Breast epithelium (tissue), 4 donors: Measurements from ENCODE around the gene NDST1. TPM values are rescaled to one million over a fixed set of nuclear protein-coding genes. Genes with fewer than 3 reads are reported as not detected.
A peak's percentile ranks its signal among the peaks of the same experiment; 100 is the strongest.

Experiments used
- DNase-seq, 2 donors: peaks; one replicate each; pipeline ENCODE4 v3.0.0-alpha.2; 2019; ENCODE audit warnings: low spot score in 2 of 2
- H3K27ac ChIP-seq, 2 donors: fragments of 200-600 bp; sonication (generic) in 1 of 2; one replicate each; pipeline ENCODE4 v1.5.1; 2016 to 2019; ENCODE audit warnings: mild to moderate bottlenecking in 1 of 2
- H3K27me3 ChIP-seq, 2 donors: fragments of 200-600 bp; sonication (generic) in 1 of 2; one replicate each; pipeline versions ENCODE4 v1.5.1 to v1.6.0; 2017 to 2019; ENCODE audit warnings: control low read depth in 1 of 2, mild to moderate bottlenecking in 1 of 2
- H3K36me3 ChIP-seq: fragments of 200-600 bp; one replicate; pipeline ENCODE4 v1.5.1; 2019
- H3K4me1 ChIP-seq, 2 donors: fragments of 200-600 bp; sonication (generic); one replicate each; pipeline ENCODE4 v1.5.1; 2016 to 2019; ENCODE audit warnings: control low read depth in 1 of 2
- H3K4me3 ChIP-seq, 3 donors: fragments of 200-600 bp; sonication (generic); 1 replicate in 2 of 3; 2 replicates in 1 of 3; pipeline ENCODE4 v1.5.1; 2016 to 2019; ENCODE audit warnings: mild to moderate bottlenecking in 3 of 3, moderate library complexity in 2 of 3
- H3K9me3 ChIP-seq, 2 donors: fragments of 200-600 bp; sonication (generic) in 1 of 2; one replicate each; pipeline ENCODE4 v1.5.1; 2016 to 2019; ENCODE audit warnings: control low read depth in 1 of 2
- CTCF ChIP-seq, 3 donors: fragments of 450-650 bp; IDR thresholded peaks; one replicate each; pipeline ENCODE4 v1.5.1; 2016 to 2017; ENCODE audit warnings: antibody characterized with exemption in 3 of 3, mild to moderate bottlenecking in 3 of 3, moderate library complexity in 3 of 3
- POLR2A ChIP-seq: fragments of 450-650 bp; IDR thresholded peaks from one replicate; pipeline ENCODE4 v1.6.1; 2016; ENCODE audit warnings: antibody characterized with exemption, mild to moderate bottlenecking, moderate library complexity
- POLR2AphosphoS5 ChIP-seq, 3 donors: sonication (generic); formaldehyde crosslinking; IDR thresholded peaks; one replicate each; pipeline ENCODE4 v1.6.1; 2017; ENCODE audit warnings: antibody characterized with exemption in 3 of 3
- intact Hi-C: fragments of 100-400 bp; cut with DNase I; formaldehyde crosslinking; loops from one replicate; pipeline ENCODE4 v1.15.1; 2023; ENCODE audit warnings: low total_unique reads
- total RNA-seq, 3 donors: library from RNA; depleted of rRNA; stranded (reverse); fragments of >200 nt; gene quantifications; one replicate each; pipeline ENCODE4 v1.1.0, GENCODE V29; 2016

The NDST1 gene
- total RNA-seq, 3 donors from 2014 or later = 46.7 to 92.3 (median 74.1) TPM

GRCh38 chr5:150560401-150561191, 52.7 kb downstream of the NDST1 start:
- Histone ChIP-seq H3K9me3 (no peaks in the 10 kb centered on the region), H3K27me3 (no peaks in the 10 kb centered on the region), H3K36me3 (no peaks in the 10 kb centered on the region), H3K27ac (no peak overlapping the region), H3K4me3 (no peak overlapping the region), H3K4me1 (peaks cover 0 to 4% of the 10 kb centered on the region in 2 donors)
- intact Hi-C loops = no loop called here
- TF ChIP-seq POLR2AphosphoS5 (IDR thresholded peaks at IDR 0.05) = peak in 1 of 3 donors; percentile 43
- TF ChIP-seq CTCF (IDR thresholded peaks at IDR 0.05) = peak; percentile 94 to 99 (median 97)
- no peak for TF ChIP-seq POLR2A
- peak; percentile 88 to 91 for DNase-seq

GRCh38 chr5:150561192-150561512, 53.2 kb downstream of the NDST1 start:
- peak in 1 of 3 donors; percentile 5 for TF ChIP-seq CTCF (IDR thresholded peaks at IDR 0.05)
- no peak for TF ChIP-seq POLR2A
- TF ChIP-seq POLR2AphosphoS5 (IDR thresholded peaks at IDR 0.05) = no peak
- H3K4me1 ChIP-seq = peaks cover 0 to 4% of the 10 kb centered on the region in 2 donors
- H3K4me3 ChIP-seq = no peak overlapping the region
- H3K27me3 ChIP-seq = no peaks in the 10 kb centered on the region
- H3K9me3 ChIP-seq = no peaks in the 10 kb centered on the region
- no peak for DNase-seq
- H3K36me3 ChIP-seq = no peaks in the 10 kb centered on the region
- intact Hi-C loops = no loop called here
- H3K27ac ChIP-seq = no peak overlapping the region

GRCh38 chr5:150561571-150562275, 53.8 kb downstream of the NDST1 start:
- no peak for DNase-seq
- no peak overlapping the region for H3K27ac ChIP-seq
- peaks cover 0 to 4% of the 10 kb centered on the region in 2 donors for H3K4me1 ChIP-seq
- TF ChIP-seq CTCF (IDR thresholded peaks at IDR 0.05) (no peak), POLR2AphosphoS5 (IDR thresholded peaks at IDR 0.05) (no peak), POLR2A (no peak)
- H3K27me3 ChIP-seq = no peaks in the 10 kb centered on the region
- intact Hi-C loops = no loop called here
- no peaks in the 10 kb centered on the region for H3K36me3 ChIP-seq
- no peak overlapping the region for H3K4me3 ChIP-seq
- H3K9me3 ChIP-seq = no peaks in the 10 kb centered on the region

- Histone ChIP-seq H3K4me3 (no peak overlapping the region), H3K9me3 (no peaks in the 10 kb centered on the region), H3K36me3 (no peaks in the 10 kb centered on the region), H3K4me1 (peaks cover 0 to 4% of the 10 kb centered on the region in 2 donors), H3K27ac (no peak overlapping the region), H3K27me3 (no peaks in the 10 kb centered on the region)
- TF ChIP-seq CTCF (IDR thresholded peaks at IDR 0.05) = peak; percentile 51 to 53 (median 52)
- TF ChIP-seq POLR2A = no peak
- DNase-seq = no peak
- intact Hi-C loops = no loop called here
Measured at GRCh38 chr5:150562832-150563231, 54.9 kb downstream of the NDST1 start.

- intact Hi-C loops = no loop called here
- no peaks in the 10 kb centered on the region for H3K9me3 ChIP-seq
- H3K27ac ChIP-seq = no peak overlapping the region
- TF ChIP-seq POLR2A (no peak), POLR2AphosphoS5 (IDR thresholded peaks at IDR 0.05) (no peak), CTCF (IDR thresholded peaks at IDR 0.05) (no peak)
- H3K4me3 ChIP-seq = no peak overlapping the region
- no peaks in the 10 kb centered on the region for H3K27me3 ChIP-seq
- DNase-seq = no peak
- no peaks in the 10 kb centered on the region for H3K36me3 ChIP-seq
- no peaks in the 10 kb centered on the region for H3K4me1 ChIP-seq
Measured at GRCh38 chr5:150565868-150566267, 57.9 kb downstream of the NDST1 start.
